ENCODE data around the gene FAM222A. TPM values are rescaled to one million over a fixed set of nuclear protein-coding genes. Genes with fewer than 3 reads are reported as not detected.

The FAM222A gene
- total RNA-seq, 2 experiments from 2014 or later, result 0.76 to 1.0 TPM

GRCh38 chr12:109679501-109680263 is 33.9 kb upstream of the FAM222A start:
- H3K4me3 Mint-ChIP-seq, result no peak overlapping the region
- no peaks in the 10 kb centered on the region for H3K36me3 Mint-ChIP-seq (ENCODE audit: low read depth)
- ATAC-seq (no peak), DNase-seq (no peak)
- peaks cover 6% of the 10 kb centered on the region for H3K27me3 Mint-ChIP-seq
- ChIA-PET CTCF (interaction anchor here (0.9 kb wide), 1 partner anchor 166 kb away, joined by 3 read pairs; no protein-coding TSS in a partner anchor), POLR2A (no interaction called here)
- H3K4me1 Mint-ChIP-seq (ENCODE audit: low read depth), result no peaks in the 10 kb centered on the region
- no peaks in the 10 kb centered on the region for H3K9me3 Mint-ChIP-seq
- intact Hi-C loops (cut with micrococcal nuclease), result no loop called here
- no peak for TF ChIP-seq CTCF (IDR thresholded peaks at IDR 0.05)
- H3K27ac Mint-ChIP-seq, result no peak overlapping the region

- no peak for ATAC-seq
- intact Hi-C loops (cut with micrococcal nuclease), result no loop called here
- ChIA-PET CTCF (no interaction called here), POLR2A (interaction anchor here (0.6 kb wide), 1 partner anchor 472 kb away, joined by 3 read pairs; no protein-coding TSS in a partner anchor)
- Mint-ChIP-seq H3K27me3 (peaks cover 6% of the 10 kb centered on the region), H3K27ac (no peak overlapping the region), H3K9me3 (no peaks in the 10 kb centered on the region), H3K36me3 (ENCODE audit: low read depth) (no peaks in the 10 kb centered on the region), H3K4me1 (ENCODE audit: low read depth) (no peaks in the 10 kb centered on the region), H3K4me3 (no peak overlapping the region)
- no peak for DNase-seq
- no peak for TF ChIP-seq CTCF (IDR thresholded peaks at IDR 0.05)
These were observed 33.2 kb upstream of the FAM222A start for GRCh38 chr12:109680264-109681005.

GRCh38 chr12:109681986-109682707 is 31.5 kb upstream of the FAM222A start:
- H3K27me3 Mint-ChIP-seq, result peaks cover 3% of the 10 kb centered on the region
- H3K9me3 Mint-ChIP-seq, result no peaks in the 10 kb centered on the region
- DNase-seq (no peak), ATAC-seq (no peak)
- intact Hi-C loops (cut with micrococcal nuclease), result no loop called here
- CTCF ChIA-PET, result no interaction called here
- no peaks in the 10 kb centered on the region for H3K36me3 Mint-ChIP-seq (ENCODE audit: low read depth)
- POLR2A ChIA-PET, result no interaction called here
- no peaks in the 10 kb centered on the region for H3K4me1 Mint-ChIP-seq (ENCODE audit: low read depth)
- no peak overlapping the region for H3K4me3 Mint-ChIP-seq
- no peak overlapping the region for H3K27ac Mint-ChIP-seq
- no peak for TF ChIP-seq CTCF (IDR thresholded peaks at IDR 0.05)

- no peak for TF ChIP-seq CTCF (IDR thresholded peaks at IDR 0.05)
- CTCF ChIA-PET, result no interaction called here
- no peak for DNase-seq
- H3K27me3 Mint-ChIP-seq, result peaks cover under 1% of the 10 kb centered on the region
- POLR2A ChIA-PET, result no interaction called here
- ATAC-seq, result no peak
- no peaks in the 10 kb centered on the region for H3K9me3 Mint-ChIP-seq
- H3K36me3 Mint-ChIP-seq (ENCODE audit: low read depth), result no peaks in the 10 kb centered on the region
- intact Hi-C loops (cut with micrococcal nuclease), result no loop called here
- H3K4me3 Mint-ChIP-seq, result no peak overlapping the region
- no peaks in the 10 kb centered on the region for H3K4me1 Mint-ChIP-seq (ENCODE audit: low read depth)
- H3K27ac Mint-ChIP-seq, result no peak overlapping the region
These were observed 30.9 kb upstream of the FAM222A start for GRCh38 chr12:109682708-109683060.

GRCh38 chr12:109683316-109683715 is 30.3 kb upstream of the FAM222A start:
- Mint-ChIP-seq H3K9me3 (no peaks in the 10 kb centered on the region), H3K4me3 (no peak overlapping the region), H3K36me3 (ENCODE audit: low read depth) (no peaks in the 10 kb centered on the region), H3K27me3 (no peaks in the 10 kb centered on the region), H3K4me1 (ENCODE audit: low read depth) (no peaks in the 10 kb centered on the region), H3K27ac (no peak overlapping the region)
- ATAC-seq (no peak), DNase-seq (no peak)
- CTCF ChIA-PET, result no interaction called here
- POLR2A ChIA-PET, result no interaction called here
- intact Hi-C loops (cut with micrococcal nuclease), result no loop called here
- no peak for TF ChIP-seq CTCF (IDR thresholded peaks at IDR 0.05)

All from activated CD8-positive, alpha-beta T cell treated with anti-CD3 and anti-CD28 coated beads for 36 hours (primary cell).